Inflammatory macrophage (primary cell): ENCODE data around the gene WNT8A.
A peak's percentile ranks its signal among the peaks of the same experiment; 100 is the strongest.

Source experiments
- DNase-seq, 2 donors: peaks; one replicate each; pipeline ENCODE4 v3.0.0-alpha.2; 2020 to 2022

The WNT8A gene

GRCh38 chr5:138091685-138092084 lies 7.9 kb downstream of the WNT8A start:
- no peak for DNase-seq

GRCh38 chr5:138092301-138092700 lies 8.5 kb downstream of the WNT8A start:
- DNase-seq = no peak

- DNase-seq = no peak
Measured at GRCh38 chr5:138093036-138093435, 9.2 kb downstream of the WNT8A start.

GRCh38 chr5:138095100-138095907 lies 11.5 kb downstream of the WNT8A start:
- DNase-seq = no peak

GRCh38 chr5:138096363-138096762 lies 12.5 kb downstream of the WNT8A start:
- DNase-seq = no peak

- no peak for DNase-seq
Measured at GRCh38 chr5:138096997-138097828, 13.4 kb downstream of the WNT8A start.

GRCh38 chr5:138102454-138103318 lies 18.9 kb downstream of the WNT8A start:
- DNase-seq = peak; percentile 41 to 50

GRCh38 chr5:138103319-138103637 lies 19.4 kb downstream of the WNT8A start:
- DNase-seq = no peak

GRCh38 chr5:138105709-138106108 lies 21.9 kb downstream of the WNT8A start:
- DNase-seq = no peak

GRCh38 chr5:138107213-138107612 lies 23.4 kb downstream of the WNT8A start:
- DNase-seq = no peak

- no peak for DNase-seq
Measured at GRCh38 chr5:138109463-138110265, 25.8 kb downstream of the WNT8A start.

- no peak for DNase-seq
Measured at GRCh38 chr5:138110266-138110963, 26.6 kb downstream of the WNT8A start.

GRCh38 chr5:138111181-138111580 lies 27.3 kb downstream of the WNT8A start:
- DNase-seq = no peak

GRCh38 chr5:138111937-138112336 lies 28.1 kb downstream of the WNT8A start:
- no peak for DNase-seq

- no peak for DNase-seq
Measured at GRCh38 chr5:138115254-138115653, 31.4 kb downstream of the WNT8A start.

- no peak for DNase-seq
Measured at GRCh38 chr5:138128334-138128733, 44.5 kb downstream of the WNT8A start.

GRCh38 chr5:138129347-138129746 lies 45.5 kb downstream of the WNT8A start:
- no peak for DNase-seq

GRCh38 chr5:138132543-138132942 lies 48.7 kb downstream of the WNT8A start:
- no peak for DNase-seq

- DNase-seq = peak; percentile 8 to 32
Measured at GRCh38 chr5:138138949-138139780, 55.3 kb downstream of the WNT8A start, which contains the start of gene NME5. Gene NME5, minus strand, starts transcription at chr5:138139428. Its CDS starts 648 bp downstream, at chr5:138138780.

GRCh38 chr5:138139781-138140090 lies 55.9 kb downstream of the WNT8A start:
- peak; percentile 39 to 67 for DNase-seq

GRCh38 chr5:138140268-138140667 lies 56.4 kb downstream of the WNT8A start:
- no peak for DNase-seq
